ENCODE measurements around the gene DNAJC12.
"Not testable (repeated sequence)": the region's sequence is repeated elsewhere in the genome, so short reads cannot be mapped to it uniquely, and the experiment has no call there.

- not testable (repeated sequence) for TF ChIP-seq POLR2A, CTCF (IDR thresholded peaks at IDR 0.05)
These were observed 57.8 kb downstream of the DNAJC12 start for GRCh38 chr10:67780204-67780621.
